Left ventricle myocardium superior (tissue), 1 donor: ENCODE results near the gene MINK1. TPM values are rescaled to one million over a fixed set of nuclear protein-coding genes. Genes with fewer than 3 reads are reported as not detected.
"Not testable (repeated sequence)": the region's sequence is repeated elsewhere in the genome, so short reads cannot be mapped to it uniquely, and the experiment has no call there.

ENCODE experiments used
- ATAC-seq: fragments of 200-7000 bp; cut with Tn5 transposase; one replicate; pipeline ENCODE4 v1.9.1; 2020; ENCODE audit warnings: mild to moderate bottlenecking, moderate library complexity
- DNase-seq: peaks from one replicate; pipeline ENCODE4 v3.0.0-alpha.2; 2020
- intact Hi-C: fragments of 100-400 bp; cut with micrococcal nuclease; formaldehyde crosslinking; loops from one replicate; pipeline ENCODE4 v1.11.0; 2022
- total RNA-seq: library from RNA; stranded (reverse); fragmentation: NEBNext Ultra II Directional; extraction: Animal tissue kit (Norgen Biotek cat#: 25700); gene quantifications from one replicate; pipeline ENCODE4 v1.2.1, GENCODE V29; 2021
- donor health status: DM: no; HTN: yes; CAD: no; lungs with severe emphysema.

Gene MINK1
- total RNA-seq, 1 donor from 2014 or later, result 52.2 TPM

DNA sequence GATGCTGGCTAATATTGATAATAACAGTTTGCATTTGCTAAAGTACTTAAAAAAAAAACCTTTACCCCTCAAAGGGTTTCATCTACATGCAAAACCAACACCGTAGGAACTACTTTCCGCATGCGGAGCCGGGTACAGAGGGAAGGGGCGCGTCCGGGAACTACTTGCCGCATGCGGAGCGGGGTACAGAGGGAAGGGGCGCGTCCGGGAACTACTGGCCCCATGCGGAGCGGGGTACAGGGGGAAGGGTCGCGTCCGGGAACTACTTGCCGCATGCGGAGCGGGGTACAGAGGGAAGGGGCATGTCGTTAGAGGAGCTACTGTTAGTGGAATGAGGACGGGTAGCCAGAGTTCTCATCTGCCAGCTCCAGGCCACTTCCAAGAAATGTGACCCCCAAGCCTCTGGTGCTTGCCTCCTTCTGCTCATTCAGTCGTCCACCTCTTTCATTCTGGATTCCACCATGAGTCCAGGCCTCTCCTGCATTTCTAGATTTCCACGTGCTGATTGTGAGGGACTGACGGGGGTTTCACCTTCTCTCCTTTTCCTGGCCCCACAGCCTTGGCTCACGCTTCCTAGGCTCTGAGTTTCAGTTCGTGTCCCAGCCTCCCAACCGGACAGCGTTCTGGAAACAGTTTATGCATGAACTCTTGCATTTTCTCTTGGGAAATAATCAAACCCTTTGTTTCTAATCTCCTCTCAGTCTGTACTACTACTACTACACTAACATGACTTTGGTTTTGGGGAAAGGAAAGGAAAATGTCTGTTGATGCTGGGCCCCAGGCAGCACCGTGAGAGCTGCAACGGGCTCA lies 26.9 kb downstream of the MINK1 start:
- no peak for ATAC-seq
- intact Hi-C loops, result no loop called here
- no peak for DNase-seq

DNA sequence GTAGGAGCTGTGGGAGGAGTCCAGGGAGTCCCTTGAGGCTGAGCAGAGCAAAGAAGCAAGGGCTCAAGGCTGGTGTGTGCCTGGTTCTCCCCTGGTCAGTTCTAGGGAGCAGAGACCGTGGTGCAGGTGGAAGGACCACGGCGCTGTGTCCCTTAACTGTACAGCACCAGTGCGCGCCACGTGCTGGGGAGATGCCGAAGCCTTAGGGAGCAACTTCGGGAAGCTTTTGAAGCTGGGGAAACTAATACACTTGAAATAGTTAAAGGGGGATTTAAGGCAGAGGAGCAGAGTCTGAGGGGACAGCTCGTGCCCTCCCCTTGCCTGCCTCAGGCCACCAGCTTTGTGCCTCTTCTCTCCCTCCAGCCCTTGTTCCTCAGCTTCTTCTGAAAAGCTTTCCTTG lies 27.5 kb downstream of the MINK1 start:
- intact Hi-C loops, result no loop called here
- DNase-seq (no peak), ATAC-seq (no peak)

DNA sequence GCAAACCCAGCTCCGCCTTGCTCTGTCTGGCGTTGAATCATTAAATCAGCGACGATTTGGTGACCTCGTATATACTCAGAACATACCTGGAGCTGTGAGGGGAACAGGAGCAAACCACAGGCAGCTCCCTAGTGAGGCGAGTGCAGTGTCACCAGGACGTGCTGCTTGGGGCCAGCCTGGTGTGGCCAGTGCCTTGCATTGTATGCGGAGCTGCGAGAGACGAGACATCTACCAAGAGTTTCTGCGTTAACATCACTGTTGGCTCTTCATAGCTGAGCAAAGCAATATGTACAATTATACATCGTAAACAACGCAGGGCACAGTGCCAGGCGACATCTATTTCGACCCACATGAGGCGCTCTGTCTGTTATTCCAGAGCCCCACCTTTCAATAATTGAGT lies 27.9 kb downstream of the MINK1 start:
- ATAC-seq (no peak), DNase-seq (no peak)
- intact Hi-C loops, result no loop called here

DNA sequence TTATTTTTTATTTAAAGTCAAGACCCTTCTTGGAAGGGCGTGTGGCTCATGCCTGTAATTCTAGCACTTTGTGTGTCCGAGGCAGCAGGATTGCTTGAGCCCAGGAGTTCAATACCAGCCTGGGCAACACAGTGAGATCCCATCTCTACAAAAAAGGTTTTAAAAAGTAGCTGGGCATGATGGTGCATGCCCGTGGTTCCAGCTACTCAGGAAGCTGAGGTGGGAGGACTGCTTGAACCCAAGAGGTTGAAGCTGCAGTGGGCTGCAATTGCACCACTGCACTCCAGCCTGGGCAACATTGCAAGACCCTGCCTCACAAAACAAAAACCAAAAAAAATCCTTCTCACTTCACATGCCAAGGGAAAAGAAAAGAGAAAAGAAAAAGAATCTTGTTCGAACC lies 29.6 kb downstream of the MINK1 start:
- DNase-seq (no peak), ATAC-seq (no peak)
- intact Hi-C loops, result no loop called here

DNA sequence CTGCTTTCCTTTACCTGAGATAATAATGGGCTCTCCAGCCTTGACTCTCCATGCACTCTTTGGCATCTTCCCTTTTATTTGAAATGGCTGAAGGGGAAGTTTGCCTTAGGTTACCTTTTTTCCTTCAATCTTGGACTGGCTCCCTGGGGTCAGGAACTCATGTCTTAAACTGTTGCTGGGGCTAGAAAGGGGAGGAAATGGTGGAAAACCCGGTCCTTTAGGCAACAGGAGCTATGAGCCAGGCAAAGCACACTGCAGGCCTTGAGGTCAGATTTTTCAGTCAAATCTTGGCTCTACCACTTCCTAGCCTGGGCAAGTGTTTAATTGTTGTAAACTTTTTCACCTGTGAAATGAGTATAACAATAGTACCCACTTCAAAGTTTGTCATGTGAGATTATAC lies 30.2 kb downstream of the MINK1 start:
- intact Hi-C loops, result no loop called here

DNA sequence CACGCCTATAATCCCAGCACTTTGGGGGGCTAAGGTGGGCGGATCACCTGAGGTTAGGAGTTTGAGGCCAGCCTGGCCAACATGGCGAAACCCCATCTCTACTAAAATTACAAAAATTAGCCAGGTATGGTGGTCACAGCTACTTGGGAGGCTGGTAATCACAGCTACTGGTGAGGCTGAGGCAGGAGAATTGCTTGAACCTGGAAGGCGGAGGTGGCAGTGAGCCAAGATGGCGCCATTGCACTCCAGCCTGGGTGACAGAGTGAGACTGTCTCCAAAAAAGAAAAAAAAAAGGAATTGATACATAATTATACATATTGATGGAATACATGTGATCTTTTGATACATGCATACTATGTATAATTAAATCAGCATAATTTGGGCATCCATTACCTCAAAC lies 34.4 kb downstream of the MINK1 start:
- DNase-seq, ATAC-seq, intact Hi-C loops: not testable (repeated sequence)

More for the DNA sequence above, 30.2 kb downstream of the MINK1 start:
- no peak for ATAC-seq
- no peak for DNase-seq

DNA sequence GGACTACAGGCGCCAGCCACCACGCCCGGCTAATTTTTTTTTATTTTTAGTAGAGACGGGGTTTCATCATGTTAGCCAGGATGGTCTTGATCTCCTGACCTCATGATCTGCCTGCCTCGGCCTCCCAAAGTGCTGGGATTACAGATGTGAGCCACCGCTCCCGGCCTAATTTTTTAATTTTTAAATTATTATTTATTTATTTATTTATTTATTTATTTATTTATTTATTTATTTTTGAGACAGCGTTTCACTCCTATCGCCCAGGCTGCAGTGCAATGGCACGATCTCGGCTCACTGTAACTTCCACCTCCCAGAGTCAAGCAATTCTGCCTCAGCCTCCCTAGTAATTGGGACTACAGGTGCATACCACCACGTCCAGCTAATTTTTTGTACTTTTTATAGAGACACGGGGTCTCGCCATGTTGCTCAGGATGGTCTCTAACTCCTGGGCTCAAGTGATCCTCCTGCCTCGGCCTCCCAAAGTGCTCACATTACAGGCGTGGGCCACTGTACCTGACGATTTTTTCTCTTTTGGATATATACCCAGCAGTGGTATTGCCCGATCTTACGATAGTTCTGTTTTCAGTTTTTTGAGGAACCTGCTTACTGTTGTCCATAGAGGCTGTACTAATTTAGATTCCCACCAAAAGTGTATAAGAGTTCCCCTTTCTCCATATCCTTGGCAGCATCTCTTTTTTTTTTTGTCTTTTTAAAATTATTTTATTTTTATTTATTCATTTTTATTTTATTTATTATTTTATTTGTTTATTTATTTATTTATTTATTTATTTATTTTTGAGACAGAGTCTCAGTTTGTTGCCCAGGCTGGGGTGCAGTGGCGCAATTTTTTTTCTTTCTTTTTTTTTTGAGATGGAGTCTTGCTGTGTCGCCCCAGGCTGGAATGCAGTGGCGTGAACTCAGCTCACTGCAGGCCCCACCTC lies 36.2 kb downstream of the MINK1 start:
- DNase-seq, intact Hi-C loops, ATAC-seq: not testable (repeated sequence)

DNA sequence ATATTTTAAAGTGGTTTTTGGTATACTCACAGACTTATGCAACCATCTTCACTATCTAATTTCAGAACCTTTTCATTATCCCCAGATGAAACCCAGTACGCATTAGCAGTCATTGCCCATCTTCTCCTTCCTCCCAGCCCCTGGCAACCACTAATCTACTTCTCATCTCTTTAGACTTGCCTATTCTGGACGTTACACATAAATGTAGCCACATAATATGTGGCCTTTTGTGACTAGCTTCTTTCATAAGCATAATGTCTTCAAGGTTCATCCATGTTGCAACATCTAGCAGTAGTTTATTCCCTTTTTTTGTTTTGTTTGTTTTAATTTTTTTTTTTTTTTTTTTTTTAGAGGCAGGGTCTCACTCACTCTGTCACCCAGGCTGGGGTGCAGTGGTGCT lies 37.7 kb downstream of the MINK1 start:
- intact Hi-C loops, result no loop called here
- ATAC-seq (no peak), DNase-seq (no peak)

DNA sequence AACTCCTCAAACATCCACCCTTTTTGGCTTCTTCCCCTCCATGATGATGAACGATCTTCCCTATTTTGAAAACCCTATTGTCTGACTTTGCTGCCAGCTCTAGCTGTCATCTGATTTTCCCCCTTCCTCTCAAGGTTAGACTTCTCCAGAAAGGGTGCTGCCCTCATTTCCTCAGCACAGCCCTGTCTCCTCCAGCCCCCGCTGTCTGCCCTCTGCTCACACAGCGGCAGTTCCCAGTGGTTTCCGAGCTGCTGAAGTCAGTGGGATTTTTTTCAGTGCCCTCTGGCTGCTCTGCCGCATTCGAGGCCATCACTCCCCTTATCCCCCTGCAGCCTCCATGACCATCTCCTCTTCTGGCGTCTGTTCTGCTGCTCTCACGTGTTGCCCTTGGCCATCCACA lies 39.6 kb downstream of the MINK1 start:
- DNase-seq (no peak), ATAC-seq (peak; percentile 24)
- intact Hi-C loops, result no loop called here

DNA sequence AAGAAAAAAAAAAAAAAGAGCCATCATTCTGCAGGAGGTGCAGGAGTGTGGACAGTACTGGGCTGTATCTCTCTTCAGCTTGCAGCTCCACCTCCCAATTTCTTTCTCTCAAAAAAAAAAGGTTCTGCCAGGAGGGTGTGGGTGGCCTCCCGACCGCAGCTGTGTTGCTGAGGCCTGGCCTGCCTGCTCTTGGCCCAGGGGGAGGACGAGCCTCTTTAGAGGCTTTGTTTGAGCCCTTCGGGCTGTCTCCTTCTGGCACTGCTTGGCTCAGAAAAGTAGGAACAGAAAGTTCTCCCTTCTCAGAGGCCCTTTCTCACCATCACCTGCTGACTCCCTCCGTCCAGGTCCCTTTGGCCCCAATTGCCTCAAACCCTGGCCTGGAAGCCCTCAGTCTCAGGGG lies 43.9 kb downstream of the MINK1 start:
- ATAC-seq (peak; percentile 39), DNase-seq (no peak)
- intact Hi-C loops, result no loop called here

DNA sequence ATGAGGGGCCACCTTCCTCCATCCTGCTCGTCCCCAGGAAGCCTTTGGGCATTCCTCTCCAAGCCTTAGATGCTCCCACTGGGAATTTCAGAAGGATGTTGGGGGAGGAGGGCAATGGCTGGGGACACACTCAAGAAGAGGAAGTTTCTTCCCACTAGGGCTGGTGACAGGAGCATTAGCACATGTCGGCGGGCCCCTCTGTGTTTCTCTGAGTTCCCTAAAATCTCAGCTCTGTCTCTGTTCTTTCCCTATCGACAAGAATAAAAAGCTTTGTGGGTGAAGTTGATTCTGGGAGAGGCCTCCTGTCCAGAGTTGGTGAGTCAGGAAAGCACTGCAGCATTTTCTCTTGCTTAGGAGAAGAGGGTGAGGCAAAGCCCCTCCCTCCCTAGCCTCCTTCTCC lies 46.5 kb downstream of the MINK1 start:
- ATAC-seq, result no peak
- intact Hi-C loops, result no loop called here
- DNase-seq, result no peak

DNA sequence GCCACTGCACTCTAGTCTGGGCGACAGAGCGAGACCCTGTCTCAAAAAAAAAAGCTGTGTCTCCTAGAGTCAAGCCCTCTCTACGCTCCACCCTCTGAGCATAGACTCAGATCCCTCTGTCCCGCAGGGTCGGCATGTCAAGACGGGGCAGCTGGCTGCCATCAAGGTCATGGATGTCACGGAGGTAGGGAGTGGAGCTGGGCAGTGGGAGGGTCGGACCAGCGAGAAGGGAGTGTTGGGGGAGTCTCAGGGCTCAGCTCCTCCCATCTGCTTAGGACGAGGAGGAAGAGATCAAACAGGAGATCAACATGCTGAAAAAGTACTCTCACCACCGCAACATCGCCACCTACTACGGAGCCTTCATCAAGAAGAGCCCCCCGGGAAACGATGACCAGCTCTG lies 47.7 kb downstream of the MINK1 start:
- ATAC-seq (no peak), DNase-seq (no peak)
- intact Hi-C loops, result loop anchor here (10.0 kb wide), 1 partner anchor 86 kb away; the partner anchor contains the start of gene PSMB6

DNA sequence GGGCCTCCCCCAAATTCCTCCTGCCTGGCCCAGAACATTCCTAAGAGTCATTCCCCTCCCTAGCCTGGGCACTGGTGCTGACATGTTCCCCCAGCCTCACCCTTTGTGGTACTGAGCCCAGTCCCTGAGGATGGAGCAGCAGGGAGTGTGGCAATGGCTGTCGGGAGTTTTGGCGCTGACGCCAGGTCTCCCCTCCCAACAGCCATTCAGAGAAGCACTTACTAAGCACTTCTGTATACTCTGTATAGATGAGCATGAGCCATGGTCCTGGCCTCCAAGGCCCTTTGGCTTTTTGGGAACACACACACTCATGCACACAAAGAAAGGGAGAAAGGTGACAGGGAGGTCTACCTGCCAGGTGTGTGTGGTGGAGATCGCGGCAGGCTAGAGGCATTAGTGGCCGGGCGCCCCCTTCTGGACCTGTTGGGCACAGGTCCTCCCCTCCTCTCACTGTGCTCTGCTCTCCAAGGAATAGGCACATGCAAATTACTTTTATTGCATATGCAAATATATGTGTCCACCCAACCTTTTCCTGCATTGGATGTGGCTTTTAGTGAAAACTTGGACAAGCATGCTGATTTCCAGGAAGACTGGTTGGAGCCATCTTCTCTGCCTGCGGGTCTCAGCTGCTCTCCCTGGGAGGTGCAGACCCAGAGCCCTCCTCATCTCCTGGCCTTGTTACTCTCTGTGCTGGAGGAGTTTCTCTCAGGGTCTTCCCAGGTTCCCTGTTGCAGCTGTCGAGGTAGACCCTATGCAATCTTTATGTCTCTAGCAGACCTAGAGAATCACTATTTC lies 48.8 kb downstream of the MINK1 start:
- DNase-seq (peak; percentile 77), ATAC-seq (peak; percentile 78)
- intact Hi-C loops, result loop anchor here (10.0 kb wide), 1 partner anchor 87 kb away; the partner anchor contains the start of gene PSMB6

DNA sequence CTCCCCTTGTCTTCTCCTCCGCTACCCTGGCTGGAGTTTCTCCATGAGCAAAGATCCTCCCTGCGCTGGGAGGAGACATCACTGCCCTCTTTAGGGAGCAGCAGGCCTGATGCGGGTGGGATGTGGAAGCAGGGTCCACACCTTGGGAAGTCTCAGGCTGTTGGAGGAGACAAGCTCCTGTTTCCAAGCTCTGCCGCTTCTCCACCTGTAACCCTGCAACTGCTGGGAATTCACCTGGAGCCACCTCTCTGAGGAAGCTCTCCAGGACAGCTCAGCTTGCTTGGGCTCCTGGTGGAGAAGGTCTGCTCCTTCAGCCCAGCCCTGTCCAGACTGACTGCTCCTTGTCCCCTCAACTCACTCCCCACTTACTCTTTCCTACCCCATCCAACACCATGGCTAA lies 51.3 kb downstream of the MINK1 start:
- intact Hi-C loops, result loop anchor here (10.0 kb wide), 1 partner anchor 90 kb away; the partner anchor contains the start of gene PSMB6
- DNase-seq (no peak), ATAC-seq (no peak)

DNA sequence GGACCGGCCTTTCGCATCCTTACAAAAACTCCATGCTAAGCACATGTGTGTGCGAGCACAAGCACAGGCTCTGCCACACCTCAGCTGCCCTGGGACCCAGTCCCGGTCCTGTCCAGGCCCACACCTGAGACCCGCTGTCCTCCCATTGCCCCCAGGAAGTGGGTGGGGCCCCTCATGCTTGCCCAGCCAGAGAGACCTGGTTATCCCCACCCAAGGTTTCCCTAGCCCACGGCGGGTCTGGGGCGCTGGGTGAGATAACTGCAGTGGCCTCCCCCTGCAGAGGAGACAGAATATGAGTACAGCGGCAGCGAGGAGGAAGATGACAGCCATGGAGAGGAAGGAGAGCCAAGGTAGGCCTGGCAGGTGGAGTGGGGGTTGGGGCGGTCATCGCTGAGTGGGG lies 53.7 kb downstream of the MINK1 start:
- DNase-seq, result no peak
- intact Hi-C loops, result loop anchor here (10.0 kb wide), 1 partner anchor 92 kb away; the partner anchor contains the start of gene PSMB6
- no peak for ATAC-seq

DNA sequence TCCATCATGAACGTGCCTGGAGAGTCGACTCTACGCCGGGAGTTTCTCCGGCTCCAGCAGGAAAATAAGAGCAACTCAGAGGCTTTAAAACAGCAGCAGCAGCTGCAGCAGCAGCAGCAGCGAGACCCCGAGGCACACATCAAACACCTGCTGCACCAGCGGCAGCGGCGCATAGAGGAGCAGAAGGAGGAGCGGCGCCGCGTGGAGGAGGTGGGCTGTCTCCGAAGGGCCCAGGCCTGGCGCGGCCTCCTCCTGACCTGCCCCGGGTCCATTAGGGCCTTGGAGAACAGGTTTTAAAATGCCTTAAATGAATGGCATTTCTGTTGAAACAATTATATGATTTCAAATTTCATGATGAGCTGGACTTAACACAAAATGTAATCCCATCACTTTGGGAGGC lies 54.4 kb downstream of the MINK1 start:
- intact Hi-C loops, result loop anchor here (10.0 kb wide), 1 partner anchor 93 kb away; the partner anchor contains the start of gene PSMB6
- no peak for ATAC-seq
- DNase-seq, result no peak

DNA sequence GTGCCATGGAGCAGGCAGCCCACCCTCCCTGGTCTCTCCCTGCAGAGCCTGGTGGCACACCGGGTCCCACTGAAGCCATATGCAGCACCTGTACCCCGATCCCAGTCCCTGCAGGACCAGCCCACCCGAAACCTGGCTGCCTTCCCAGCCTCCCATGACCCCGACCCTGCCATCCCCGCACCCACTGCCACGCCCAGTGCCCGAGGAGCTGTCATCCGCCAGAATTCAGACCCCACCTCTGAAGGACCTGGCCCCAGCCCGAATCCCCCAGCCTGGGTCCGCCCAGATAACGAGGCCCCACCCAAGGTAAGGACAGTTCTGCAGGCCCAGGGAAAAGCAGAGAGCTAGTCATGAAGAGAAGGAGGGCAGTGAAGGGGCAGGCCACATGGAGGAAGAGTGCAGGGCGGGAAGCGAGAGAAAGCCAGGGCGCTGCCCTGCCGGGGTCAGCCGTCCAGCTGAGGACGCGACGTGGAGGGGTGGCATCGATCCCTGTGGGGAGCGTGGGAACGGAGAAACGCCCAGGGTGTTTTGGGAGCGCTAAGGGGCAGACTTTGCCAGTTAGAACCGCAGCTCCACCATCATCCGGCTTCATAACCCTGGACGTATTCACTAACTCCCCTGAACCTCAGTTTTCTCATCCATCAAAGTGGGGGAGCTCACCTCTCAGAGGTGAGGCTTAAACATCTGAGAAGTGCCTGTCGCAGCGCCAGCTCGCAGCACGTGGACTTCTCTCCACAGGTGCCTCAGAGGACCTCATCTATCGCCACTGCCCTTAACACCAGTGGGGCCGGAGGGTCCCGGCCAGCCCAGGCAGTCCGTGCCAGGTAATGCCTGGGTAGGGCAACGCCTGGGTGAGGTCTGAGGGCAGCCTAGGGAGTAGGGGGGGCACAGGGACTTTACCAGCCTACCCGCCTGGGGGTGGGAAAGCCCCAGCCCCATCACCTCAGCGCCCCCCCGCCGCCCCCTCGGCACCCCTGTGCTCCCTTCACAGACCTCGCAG lies 58.6 kb downstream of the MINK1 start:
- intact Hi-C loops, result loop anchor here (10.0 kb wide), 1 partner anchor 177 kb away; the partner anchor contains the start of gene ARRB2
- ATAC-seq (no peak), DNase-seq (no peak)
